Cardiac muscle cell (in vitro differentiated cells and primary cell): ENCODE results near the gene KCNK7. TPM values are rescaled to one million over a fixed set of nuclear protein-coding genes. Genes with fewer than 3 reads are reported as not detected.
A peak's percentile ranks its signal among the peaks of the same experiment; 100 is the strongest.

Source experiments
- DNase-seq, 2 donors: peaks; one replicate each; pipeline versions ENCODE4 v3.0.0 to v3.0.0-alpha.2; 2010 to 2017; ENCODE audit warnings: low read depth in 1 of 2, low spot score in 1 of 2
- H3K27ac ChIP-seq: fragments of 200-600 bp; sonication (generic); 2 replicates; pipeline ENCODE4 v1.5.1; 2016
- H3K27me3 ChIP-seq: fragments of 200-600 bp; sonication (generic); 2 replicates; pipeline ENCODE4 v1.6.0; 2016; ENCODE audit warnings: control low read depth
- H3K36me3 ChIP-seq: fragments of 200-600 bp; sonication (generic); 2 replicates; pipeline ENCODE4 v1.5.1; 2016; ENCODE audit warnings: control low read depth
- H3K4me1 ChIP-seq: fragments of 200-600 bp; sonication (generic); 2 replicates; pipeline ENCODE4 v1.8.1; 2017; ENCODE audit warnings: low read depth, mild to moderate bottlenecking, mixed run types
- H3K4me3 ChIP-seq: fragments of 200-600 bp; sonication (generic); 2 replicates; pipeline ENCODE4 v1.5.1; 2016; ENCODE audit warnings: mild to moderate bottlenecking
- H3K9me3 ChIP-seq: fragments of 200-600 bp; sonication (generic); 2 replicates; pipeline ENCODE4 v1.5.1; 2017; ENCODE audit warnings: low read depth, mild to moderate bottlenecking, control low read depth
- polyA plus RNA-seq: library from polyadenylated mRNA; unstranded; fragments of >200 nt; fragmentation: Nextera tagmentation; extraction: Ambion mirVana; gene quantifications from 2 replicates; pipeline ENCODE4 v1.2.1, GENCODE V29; 2016
- total RNA-seq: library from RNA; depleted of rRNA; stranded (reverse); fragments of >200 nt; gene quantifications from 2 replicates; pipeline ENCODE4 v1.2.3, GENCODE V29; 2016
- TF ChIP-seq, protein P1 (sequence below): IDR thresholded peaks from 2 replicates; pipeline ENCODE4 v1.5.1; 2012; ENCODE audit warnings: low read depth, mild to moderate bottlenecking, low read length

KCNK7 gene
- total and polyA plus RNA-seq, 2 experiments from 2014 or later = not detected

DNA sequence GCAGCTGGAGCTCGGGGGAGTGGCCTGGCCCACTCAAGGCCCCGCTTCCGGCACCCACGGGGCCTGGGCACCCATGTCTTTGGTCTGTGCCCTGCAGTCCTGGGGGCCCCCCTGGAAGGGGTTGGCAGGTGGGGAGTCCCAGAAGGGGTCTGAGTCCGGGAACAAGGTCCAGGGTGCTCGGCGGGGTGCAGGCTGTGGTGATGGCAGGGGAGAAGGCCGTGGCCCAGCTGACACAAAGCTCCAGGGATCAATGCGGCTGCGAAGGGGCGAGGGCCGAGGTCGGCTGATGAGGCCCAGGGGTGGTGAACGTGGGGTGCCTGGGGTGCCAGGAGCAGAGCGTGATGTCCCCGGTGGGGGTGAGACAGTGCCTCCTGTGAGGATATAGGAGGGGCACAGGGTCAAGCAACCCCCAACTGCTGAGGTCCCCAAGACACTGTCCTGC, 2.7 kb upstream of the KCNK7 start:
- Histone ChIP-seq H3K4me1 (no peaks in the 10 kb centered on the region), H3K36me3 (peaks cover 4% of the 10 kb centered on the region), H3K27ac (no peak overlapping the region), H3K4me3 (no peak overlapping the region), H3K27me3 (peaks cover 8% of the 10 kb centered on the region), H3K9me3 (no peaks in the 10 kb centered on the region)
- DNase-seq = no peak
- TF ChIP-seq, protein P1, sequence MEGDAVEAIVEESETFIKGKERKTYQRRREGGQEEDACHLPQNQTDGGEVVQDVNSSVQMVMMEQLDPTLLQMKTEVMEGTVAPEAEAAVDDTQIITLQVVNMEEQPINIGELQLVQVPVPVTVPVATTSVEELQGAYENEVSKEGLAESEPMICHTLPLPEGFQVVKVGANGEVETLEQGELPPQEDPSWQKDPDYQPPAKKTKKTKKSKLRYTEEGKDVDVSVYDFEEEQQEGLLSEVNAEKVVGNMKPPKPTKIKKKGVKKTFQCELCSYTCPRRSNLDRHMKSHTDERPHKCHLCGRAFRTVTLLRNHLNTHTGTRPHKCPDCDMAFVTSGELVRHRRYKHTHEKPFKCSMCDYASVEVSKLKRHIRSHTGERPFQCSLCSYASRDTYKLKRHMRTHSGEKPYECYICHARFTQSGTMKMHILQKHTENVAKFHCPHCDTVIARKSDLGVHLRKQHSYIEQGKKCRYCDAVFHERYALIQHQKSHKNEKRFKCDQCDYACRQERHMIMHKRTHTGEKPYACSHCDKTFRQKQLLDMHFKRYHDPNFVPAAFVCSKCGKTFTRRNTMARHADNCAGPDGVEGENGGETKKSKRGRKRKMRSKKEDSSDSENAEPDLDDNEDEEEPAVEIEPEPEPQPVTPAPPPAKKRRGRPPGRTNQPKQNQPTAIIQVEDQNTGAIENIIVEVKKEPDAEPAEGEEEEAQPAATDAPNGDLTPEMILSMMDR = no peak

DNA sequence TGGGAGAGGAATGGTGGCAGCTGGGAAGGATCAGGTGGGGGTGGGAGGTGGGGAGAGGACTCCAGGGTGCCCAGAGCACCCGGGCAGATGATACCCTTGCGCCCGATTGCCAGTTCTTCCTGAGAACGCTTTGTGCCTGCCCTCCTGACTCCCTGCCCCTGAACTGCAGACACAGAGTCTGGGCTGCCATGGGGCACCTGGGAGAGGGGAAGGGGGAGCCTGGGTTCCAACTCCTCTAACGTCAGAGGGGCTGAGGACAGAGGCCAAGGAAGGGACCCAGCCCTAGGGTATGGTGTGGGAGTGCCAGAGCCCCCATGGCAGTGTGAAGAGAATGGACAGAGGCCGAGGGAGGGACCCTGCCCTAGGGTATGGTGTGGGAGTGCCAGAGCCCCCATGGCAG, 920 bp upstream of the KCNK7 start:
- no peaks in the 10 kb centered on the region for H3K4me1 ChIP-seq
- H3K9me3 ChIP-seq = no peaks in the 10 kb centered on the region
- no peak for DNase-seq
- peaks cover 18% of the 10 kb centered on the region for H3K27me3 ChIP-seq
- TF ChIP-seq, protein P1 = no peak
- peaks cover 4% of the 10 kb centered on the region for H3K36me3 ChIP-seq
- no peak overlapping the region for H3K27ac ChIP-seq
- H3K4me3 ChIP-seq = no peak overlapping the region

DNA sequence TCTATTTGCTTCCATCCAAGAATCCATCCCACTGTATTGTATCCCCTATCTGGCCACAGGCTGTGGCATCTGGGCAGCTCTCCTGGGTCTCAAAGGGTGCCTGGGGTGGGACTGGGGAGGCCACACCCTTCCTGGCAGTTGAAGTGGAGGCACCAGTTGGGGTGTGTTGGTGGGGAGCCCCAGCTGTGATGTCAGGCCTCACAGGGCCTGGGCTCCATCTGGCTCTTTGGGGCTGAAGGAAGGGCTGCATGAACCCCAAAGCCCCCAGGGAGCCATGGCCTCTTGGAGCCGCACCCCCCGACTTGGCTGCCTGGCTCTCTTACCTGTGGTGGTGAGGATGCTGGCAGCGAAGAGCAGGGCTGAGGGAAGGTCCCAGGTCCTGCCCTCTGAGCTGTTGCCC, 469 bp downstream of the KCNK7 start:
- peaks cover 4% of the 10 kb centered on the region for H3K36me3 ChIP-seq
- no peaks in the 10 kb centered on the region for H3K9me3 ChIP-seq
- TF ChIP-seq, protein P1 = no peak
- peaks cover 18% of the 10 kb centered on the region for H3K27me3 ChIP-seq
- H3K4me1 ChIP-seq = no peaks in the 10 kb centered on the region
- no peak for DNase-seq
- no peak overlapping the region for H3K4me3 ChIP-seq
- H3K27ac ChIP-seq = no peak overlapping the region

DNA sequence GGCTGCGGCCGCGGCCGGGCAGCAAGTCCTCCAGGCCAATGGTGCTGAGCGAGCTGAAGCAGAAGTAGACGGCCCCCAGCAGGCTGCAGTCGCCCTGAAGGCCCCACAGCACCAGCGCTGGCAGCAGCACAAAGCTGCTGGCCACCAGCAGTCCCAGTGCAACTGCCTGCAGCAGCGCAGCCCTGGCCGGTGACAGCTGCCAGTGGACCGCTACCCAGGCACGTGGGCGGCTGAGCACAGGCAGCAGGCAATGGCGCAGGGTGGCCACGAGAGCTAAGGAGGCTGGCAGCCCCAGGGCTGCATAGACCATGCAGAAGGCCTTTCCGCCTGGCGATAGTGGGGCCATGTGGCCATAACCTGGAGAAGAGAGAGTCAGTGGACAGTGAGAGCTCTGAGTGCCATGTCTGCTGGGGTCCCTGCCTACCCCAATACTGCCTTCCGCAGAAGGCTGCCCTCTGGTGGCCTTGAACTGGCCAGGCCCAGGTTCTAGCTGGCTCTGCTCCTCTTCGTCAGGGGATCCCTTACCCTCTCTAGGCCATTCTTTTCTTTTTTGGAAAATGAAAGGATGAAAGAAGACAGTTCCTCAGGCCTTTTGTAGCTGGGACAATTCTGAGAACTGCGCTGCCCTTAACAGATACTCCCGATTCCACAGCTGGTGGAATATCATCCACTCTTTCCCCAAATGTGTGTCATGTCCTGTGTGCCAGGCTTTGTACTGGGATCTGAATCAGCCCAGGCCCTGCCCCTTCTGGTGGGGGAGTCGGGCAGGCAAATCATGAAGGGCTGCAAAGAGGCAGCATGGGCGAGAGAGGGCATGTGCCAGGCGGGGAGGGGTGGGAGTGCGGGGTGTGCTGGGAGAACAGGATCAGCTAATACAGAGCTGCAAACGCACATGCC, 1.8 kb downstream of the KCNK7 start:
- no peaks in the 10 kb centered on the region for H3K4me1 ChIP-seq
- peaks cover 18% of the 10 kb centered on the region for H3K27me3 ChIP-seq
- H3K36me3 ChIP-seq = peaks cover 4% of the 10 kb centered on the region
- peak; percentile 44 to 55 for DNase-seq
- H3K9me3 ChIP-seq = no peaks in the 10 kb centered on the region
- H3K27ac ChIP-seq = no peak overlapping the region
- TF ChIP-seq, protein P1 = peak; percentile 75
- H3K4me3 ChIP-seq = no peak overlapping the region

DNA sequence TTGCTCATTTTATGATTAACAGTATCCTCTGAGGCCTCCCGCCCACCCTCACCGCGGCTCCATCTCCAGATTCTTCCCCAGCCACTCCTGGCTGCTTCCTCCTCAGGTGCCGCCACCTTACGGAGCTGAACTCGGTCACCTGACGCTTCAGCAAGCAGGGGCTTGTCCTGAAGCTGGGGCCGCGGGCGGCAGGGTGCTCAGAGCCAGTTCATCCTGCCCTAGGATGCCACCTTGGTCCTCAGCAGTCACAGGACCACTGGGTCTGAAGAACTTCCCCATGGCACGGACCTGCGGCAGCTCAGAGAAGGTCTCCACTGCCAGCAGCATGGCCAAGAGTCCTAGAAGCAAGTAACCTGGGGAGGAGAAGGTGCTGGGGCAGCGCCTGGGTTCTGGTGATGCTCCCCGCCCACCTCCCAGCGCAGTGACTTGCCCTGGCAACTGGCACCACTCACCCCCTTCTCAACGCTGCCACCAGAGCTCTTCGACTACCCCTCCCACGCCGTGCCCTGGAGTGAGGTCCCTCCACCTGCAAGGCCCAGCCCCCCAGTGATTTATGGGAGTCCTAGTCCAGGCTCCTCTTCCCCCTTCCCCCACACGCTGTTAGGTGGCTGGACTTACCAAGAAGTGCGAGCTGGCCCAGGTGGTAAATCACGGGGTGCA, 2.6 kb downstream of the KCNK7 start:
- Histone ChIP-seq H3K27ac (no peak overlapping the region), H3K4me1 (peaks cover 6% of the 10 kb centered on the region), H3K36me3 (peaks cover under 1% of the 10 kb centered on the region), H3K4me3 (no peak overlapping the region), H3K9me3 (no peaks in the 10 kb centered on the region), H3K27me3 (peaks cover 18% of the 10 kb centered on the region)
- TF ChIP-seq, protein P1 = no peak
- DNase-seq = no peak
